Natural killer cell (primary cell): ENCODE results near the gene STK40. TPM values are rescaled to one million over a fixed set of nuclear protein-coding genes. Genes with fewer than 3 reads are reported as not detected.

Experiments
- ATAC-seq, 3 donors: fragments of 150-1000 bp in 2 of 3; fragments of 200-7000 bp in 1 of 3; cut with Tn5 transposase; 1 replicate in 1 of 3; 2 replicates in 2 of 3; pipeline ENCODE4 v1.10.0; 2021; ENCODE audit warnings: mild to moderate bottlenecking in 2 of 3, moderate library complexity in 2 of 3
- DNase-seq, 2 donors: peaks; one replicate each; pipeline versions ENCODE4 v3.0.0 to v3.0.0-alpha.2; 2013 to 2021; ENCODE audit warnings: mixed read lengths in 1 of 2
- H3K27ac ChIP-seq: one replicate; pipeline ENCODE4 v1.5.1; 2013; ENCODE audit warnings: mild to moderate bottlenecking, low read length
- H3K27me3 ChIP-seq: one replicate; pipeline ENCODE4 v1.6.1; 2013; ENCODE audit warnings: low read length; ENCODE audit not compliant: control insufficient read depth, insufficient read depth
- H3K36me3 ChIP-seq: one replicate; pipeline ENCODE4 v1.6.1; 2013; ENCODE audit warnings: low read length; ENCODE audit not compliant: control insufficient read depth, insufficient read depth
- H3K4me1 ChIP-seq: one replicate; pipeline ENCODE4 v1.6.1; 2013; ENCODE audit warnings: low read length; ENCODE audit not compliant: control insufficient read depth, insufficient read depth
- H3K4me3 ChIP-seq: one replicate; pipeline ENCODE4 v1.5.1; 2013; ENCODE audit warnings: low read length
- H3K9me3 ChIP-seq: one replicate; pipeline ENCODE4 v1.6.1; 2013; ENCODE audit warnings: low read length; ENCODE audit not compliant: control insufficient read depth, insufficient read depth
- H3K27ac Mint-ChIP-seq, 2 donors: one replicate each; pipeline ENCODE4 v1.8.0; 2022; ENCODE audit warnings: mild to moderate bottlenecking in 2 of 2, mixed read lengths in 2 of 2, moderate library complexity in 1 of 2
- H3K27me3 Mint-ChIP-seq, 2 donors: one replicate each; pipeline ENCODE4 v1.8.0; 2022; ENCODE audit warnings: low read depth in 2 of 2, mixed read lengths in 2 of 2
- H3K36me3 Mint-ChIP-seq: one replicate; pipeline ENCODE4 v1.8.0; 2022; ENCODE audit warnings: mixed read lengths
- H3K4me1 Mint-ChIP-seq, 2 donors: one replicate each; pipeline ENCODE4 v1.8.0; 2022; ENCODE audit warnings: mixed read lengths in 2 of 2
- H3K4me3 Mint-ChIP-seq: one replicate; pipeline ENCODE4 v1.8.0; 2022; ENCODE audit warnings: mild to moderate bottlenecking, moderate library complexity, mixed read lengths
- H3K9me3 Mint-ChIP-seq, 2 donors: one replicate each; pipeline ENCODE4 v1.8.0; 2022; ENCODE audit warnings: mixed read lengths in 2 of 2
- WGBS: methylation state at CpG from one replicate; pipeline ENCODE4 v1.1.7; 2013; ENCODE audit warnings: missing lambda C conversion rate; ENCODE audit not compliant: insufficient coverage; 5-methylcytosine and 5-hydroxymethylcytosine counted together
- intact Hi-C: fragments of 100-400 bp; cut with micrococcal nuclease; formaldehyde crosslinking; loops from one replicate; pipeline ENCODE4 v1.14.2; 2022
- total RNA-seq, 4 donors: library from RNA; stranded (reverse); fragments of 120-200 nt in 1 of 4; gene quantifications; one replicate each; pipeline versions ENCODE4 v1.2.3 to v1.2.4, GENCODE V29; 2013 to 2022
- TF ChIP-seq, protein P1 (sequence below): fragments of 200-600 bp; IDR thresholded peaks from one replicate; pipeline ENCODE4 v1.8.0; 2022; ENCODE audit warnings: antibody characterized with exemption

The STK40 gene
- total RNA-seq, 3 donors from 2014 or later (not counting 1 experiment from before 2014, with no cell fraction given) = 55.9 to 65.3 (median 59.8) TPM

- DNase-seq = no peak
- Mint-ChIP-seq H3K4me3 (no peak overlapping the region), H3K27ac (no peak overlapping the region), H3K9me3 (no peaks in the 10 kb centered on the region), H3K36me3 (no peaks in the 10 kb centered on the region), H3K27me3 (no peaks in the 10 kb centered on the region), H3K4me1 (no peaks in the 10 kb centered on the region)
- intact Hi-C loops = no loop called here
- 91% methylated on average over 4 of the region's 4 CpGs for WGBS
- no peaks in the 10 kb centered on the region for H3K36me3 ChIP-seq
- no peak overlapping the region for H3K4me3 ChIP-seq
- no peak for ATAC-seq
- TF ChIP-seq, protein P1, sequence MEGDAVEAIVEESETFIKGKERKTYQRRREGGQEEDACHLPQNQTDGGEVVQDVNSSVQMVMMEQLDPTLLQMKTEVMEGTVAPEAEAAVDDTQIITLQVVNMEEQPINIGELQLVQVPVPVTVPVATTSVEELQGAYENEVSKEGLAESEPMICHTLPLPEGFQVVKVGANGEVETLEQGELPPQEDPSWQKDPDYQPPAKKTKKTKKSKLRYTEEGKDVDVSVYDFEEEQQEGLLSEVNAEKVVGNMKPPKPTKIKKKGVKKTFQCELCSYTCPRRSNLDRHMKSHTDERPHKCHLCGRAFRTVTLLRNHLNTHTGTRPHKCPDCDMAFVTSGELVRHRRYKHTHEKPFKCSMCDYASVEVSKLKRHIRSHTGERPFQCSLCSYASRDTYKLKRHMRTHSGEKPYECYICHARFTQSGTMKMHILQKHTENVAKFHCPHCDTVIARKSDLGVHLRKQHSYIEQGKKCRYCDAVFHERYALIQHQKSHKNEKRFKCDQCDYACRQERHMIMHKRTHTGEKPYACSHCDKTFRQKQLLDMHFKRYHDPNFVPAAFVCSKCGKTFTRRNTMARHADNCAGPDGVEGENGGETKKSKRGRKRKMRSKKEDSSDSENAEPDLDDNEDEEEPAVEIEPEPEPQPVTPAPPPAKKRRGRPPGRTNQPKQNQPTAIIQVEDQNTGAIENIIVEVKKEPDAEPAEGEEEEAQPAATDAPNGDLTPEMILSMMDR = no peak
- no peaks in the 10 kb centered on the region for H3K9me3 ChIP-seq
- H3K4me1 ChIP-seq = no peaks in the 10 kb centered on the region
- no peak overlapping the region for H3K27ac ChIP-seq
- H3K27me3 ChIP-seq = no peaks in the 10 kb centered on the region
These were observed 28.7 kb upstream of the STK40 start for GRCh38 chr1:36414384-36414783.

DNA sequence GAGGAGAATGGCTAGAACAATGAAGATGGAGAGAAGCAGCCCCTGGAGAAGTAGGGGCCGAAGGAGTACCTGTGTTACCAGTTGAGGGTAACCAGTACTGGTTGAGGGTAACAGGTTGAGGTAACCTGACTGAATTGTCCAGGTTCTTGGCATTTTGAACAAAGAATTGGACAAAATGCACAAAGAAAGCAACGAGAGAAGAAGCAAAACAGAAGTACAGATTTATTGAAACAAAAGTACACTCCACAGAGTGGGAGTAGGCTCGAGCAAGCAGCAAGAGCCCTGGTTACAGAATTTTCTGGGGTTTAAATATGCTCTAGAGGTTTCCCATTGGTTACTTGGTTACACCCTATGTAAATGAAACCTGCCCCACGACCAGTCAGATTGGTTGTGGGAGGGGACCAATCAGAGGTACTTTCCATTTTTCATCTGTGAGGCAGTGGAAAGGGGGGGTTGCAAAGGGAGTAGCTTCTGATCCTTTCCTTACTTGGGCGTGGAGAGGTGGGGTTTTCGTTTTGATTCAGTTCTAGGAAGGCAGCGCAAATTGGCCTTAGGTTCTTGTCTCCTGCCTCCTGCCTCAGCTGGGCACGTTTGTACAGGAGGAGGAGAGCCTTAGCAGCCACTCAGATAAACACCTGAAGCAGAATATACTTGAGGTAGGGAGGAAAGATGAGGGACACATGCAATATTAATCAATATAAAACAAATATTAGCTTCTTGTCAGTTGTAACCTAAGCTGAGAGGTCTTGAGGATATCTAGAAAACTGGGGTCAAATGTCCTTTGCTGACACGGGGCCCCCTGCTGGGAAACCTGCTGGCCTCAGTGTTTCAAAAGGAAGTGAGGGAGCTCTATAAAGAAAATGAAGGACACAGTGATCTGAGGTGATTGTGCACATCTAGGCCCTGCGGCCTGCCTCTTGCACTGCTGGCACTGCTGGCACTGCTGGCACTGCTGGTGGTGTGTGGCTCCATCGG lies 26.2 kb upstream of the STK40 start:
- H3K27me3 ChIP-seq = no peaks in the 10 kb centered on the region
- H3K4me1 ChIP-seq = no peaks in the 10 kb centered on the region
- intact Hi-C loops = no loop called here
- Mint-ChIP-seq H3K27me3 (no peaks in the 10 kb centered on the region), H3K36me3 (peaks cover 8% of the 10 kb centered on the region), H3K27ac (peak overlapping the region in 1 of 2 donors; percentile 2), H3K4me1 (no peaks in the 10 kb centered on the region), H3K4me3 (no peak overlapping the region), H3K9me3 (no peaks in the 10 kb centered on the region)
- H3K27ac ChIP-seq = peak overlapping the region; percentile 20
- ATAC-seq (peak; percentile 43 to 78 (median 64)), DNase-seq (peak in 1 of 2 donors; percentile 67)
- WGBS = 63% methylated on average over 11 of the region's 11 CpGs
- H3K9me3 ChIP-seq = no peaks in the 10 kb centered on the region
- H3K36me3 ChIP-seq = no peaks in the 10 kb centered on the region
- no peak overlapping the region for H3K4me3 ChIP-seq
- TF ChIP-seq, protein P1 = no peak

GRCh38 chr1:36408479-36408878 lies 22.8 kb upstream of the STK40 start:
- Mint-ChIP-seq H3K9me3 (no peaks in the 10 kb centered on the region), H3K4me1 (peaks cover 0 to 5% of the 10 kb centered on the region in 2 donors), H3K36me3 (peaks cover 8% of the 10 kb centered on the region), H3K27ac (no peak overlapping the region), H3K27me3 (no peaks in the 10 kb centered on the region), H3K4me3 (no peak overlapping the region)
- ATAC-seq (no peak), DNase-seq (no peak)
- H3K4me3 ChIP-seq = no peak overlapping the region
- no peaks in the 10 kb centered on the region for H3K9me3 ChIP-seq
- no peak overlapping the region for H3K27ac ChIP-seq
- intact Hi-C loops = no loop called here
- TF ChIP-seq, protein P1 = no peak
- WGBS = 95% methylated on average over 2 of the region's 2 CpGs
- H3K4me1 ChIP-seq = no peaks in the 10 kb centered on the region
- no peaks in the 10 kb centered on the region for H3K36me3 ChIP-seq
- H3K27me3 ChIP-seq = no peaks in the 10 kb centered on the region
